ENCODE results near the gene ZNF71.

Gene ZNF71

GRCh38 chr19:56594783-56595547, at the start of gene ZNF71:
Gene ZNF71, plus strand, starts transcription at chr19:56595302. Its CDS starts 6,257 bp downstream, at chr19:56601559.
- peak; percentile 35 for DNase-seq (ENCODE audit: low read depth)

DNA sequence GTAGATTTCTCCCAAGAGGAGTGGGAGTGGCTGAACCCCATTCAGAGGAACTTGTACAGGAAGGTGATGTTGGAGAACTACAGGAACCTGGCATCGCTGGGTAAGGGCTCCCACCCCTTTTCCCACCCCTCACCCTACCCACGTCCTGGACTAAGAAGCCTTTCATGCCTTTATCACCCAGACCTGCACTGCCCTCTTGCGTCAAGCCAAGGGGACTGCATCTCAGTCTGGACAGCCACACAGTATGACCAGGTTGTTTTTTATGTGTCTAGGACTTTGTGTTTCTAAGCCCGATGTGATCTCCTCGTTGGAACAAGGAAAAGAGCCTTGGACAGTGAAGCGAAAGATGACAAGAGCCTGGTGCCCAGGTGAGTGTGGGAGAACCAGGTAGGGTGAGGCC, 47.6 kb upstream of the ZNF71 start:
- no peak for DNase-seq (ENCODE audit: low read depth)

DNA sequence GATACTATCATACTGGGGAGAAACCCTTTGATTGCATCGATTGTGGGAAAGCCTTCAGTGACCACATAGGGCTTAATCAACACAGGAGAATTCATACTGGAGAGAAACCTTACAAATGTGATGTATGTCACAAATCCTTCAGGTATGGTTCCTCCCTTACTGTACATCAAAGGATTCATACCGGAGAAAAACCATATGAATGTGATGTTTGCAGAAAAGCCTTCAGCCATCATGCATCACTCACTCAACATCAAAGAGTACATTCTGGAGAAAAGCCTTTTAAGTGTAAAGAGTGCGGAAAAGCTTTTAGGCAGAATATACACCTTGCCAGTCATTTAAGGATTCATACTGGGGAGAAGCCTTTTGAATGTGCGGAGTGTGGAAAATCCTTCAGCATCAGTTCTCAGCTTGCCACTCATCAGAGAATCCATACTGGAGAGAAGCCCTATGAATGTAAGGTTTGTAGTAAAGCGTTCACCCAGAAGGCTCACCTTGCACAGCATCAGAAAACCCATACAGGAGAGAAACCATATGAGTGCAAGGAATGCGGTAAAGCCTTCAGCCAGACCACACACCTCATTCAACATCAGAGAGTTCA, 40.7 kb upstream of the ZNF71 start:
- DNase-seq (ENCODE audit: low read depth), result no peak

- DNase-seq (ENCODE audit: low read depth), result no peak
Measured at GRCh38 chr19:56562766-56563165, 32.3 kb upstream of the ZNF71 start.

- DNase-seq (ENCODE audit: low read depth), result no peak
Measured at GRCh38 chr19:56566904-56567273, 28.2 kb upstream of the ZNF71 start.

DNA sequence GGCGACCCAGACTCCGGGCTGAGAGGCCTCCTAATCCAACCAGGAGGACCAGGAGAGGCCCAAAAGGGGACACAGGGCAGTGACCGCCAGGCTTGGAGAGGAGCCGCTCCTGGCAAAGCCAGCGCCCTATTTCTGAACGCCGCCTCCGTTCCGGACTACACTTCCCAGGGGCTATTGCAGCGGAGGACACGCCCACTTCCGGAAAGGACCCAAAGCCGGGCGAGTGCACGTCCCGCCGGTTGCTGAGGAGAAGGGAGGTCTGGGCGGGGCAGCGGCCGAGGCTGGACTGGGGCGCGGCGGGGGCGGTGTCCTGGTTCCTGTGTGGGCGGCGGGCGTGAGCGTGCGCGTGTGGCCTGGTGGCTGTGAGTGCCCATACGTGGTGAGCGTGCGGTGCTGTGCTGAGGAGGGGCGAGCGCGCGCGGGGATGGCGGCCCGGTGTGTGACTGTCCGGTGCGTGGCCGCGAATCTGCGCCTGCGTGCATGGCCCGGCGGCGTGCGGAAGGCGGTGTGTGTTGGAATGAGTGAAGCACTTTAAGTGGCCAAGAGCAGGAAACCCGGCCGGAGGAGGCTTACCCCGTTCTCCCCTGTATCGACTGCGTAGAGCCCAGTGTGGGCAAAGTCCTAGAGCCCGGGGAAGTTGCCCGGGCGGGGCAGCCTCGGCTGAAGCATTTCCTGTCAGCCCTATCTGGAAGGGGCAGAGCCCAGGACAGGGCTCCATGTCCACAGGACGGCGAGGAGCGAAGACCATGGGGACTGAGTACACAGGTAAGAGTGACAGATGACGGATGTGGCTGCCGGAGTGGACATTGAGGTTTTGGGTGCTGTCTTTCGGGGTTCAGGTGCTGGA, 27.6 kb upstream of the ZNF71 start, which contains the start of gene ZNF470:
ZNF470 (plus strand) TSS at position 195 of the 847 bp plus-strand sequence. CDS start 2,844 bp downstream, outside the sequence.
- peak; percentile 57 for DNase-seq (ENCODE audit: low read depth)

DNA sequence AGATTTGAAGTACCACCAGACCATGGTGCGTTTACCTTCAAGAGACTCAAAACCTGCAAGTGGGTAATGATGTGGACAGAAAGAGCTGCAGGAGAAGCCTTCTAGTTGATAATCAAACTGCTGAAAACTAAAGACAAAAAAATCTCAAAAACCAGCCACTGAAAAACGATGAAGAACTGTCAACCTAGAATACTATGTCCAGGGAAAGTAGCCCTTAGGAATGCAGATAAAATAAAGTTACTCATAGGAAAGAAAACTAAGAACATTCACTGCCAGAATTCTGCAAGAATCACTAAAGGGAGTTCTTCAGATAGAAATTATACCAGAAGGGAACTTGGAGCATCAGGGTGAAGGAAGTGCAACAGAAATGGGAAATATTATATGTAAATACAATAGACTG, 22.5 kb upstream of the ZNF71 start:
- no peak for DNase-seq (ENCODE audit: low read depth)

GRCh38 chr19:56573914-56574313, 21.2 kb upstream of the ZNF71 start:
- no peak for DNase-seq (ENCODE audit: low read depth)

DNA sequence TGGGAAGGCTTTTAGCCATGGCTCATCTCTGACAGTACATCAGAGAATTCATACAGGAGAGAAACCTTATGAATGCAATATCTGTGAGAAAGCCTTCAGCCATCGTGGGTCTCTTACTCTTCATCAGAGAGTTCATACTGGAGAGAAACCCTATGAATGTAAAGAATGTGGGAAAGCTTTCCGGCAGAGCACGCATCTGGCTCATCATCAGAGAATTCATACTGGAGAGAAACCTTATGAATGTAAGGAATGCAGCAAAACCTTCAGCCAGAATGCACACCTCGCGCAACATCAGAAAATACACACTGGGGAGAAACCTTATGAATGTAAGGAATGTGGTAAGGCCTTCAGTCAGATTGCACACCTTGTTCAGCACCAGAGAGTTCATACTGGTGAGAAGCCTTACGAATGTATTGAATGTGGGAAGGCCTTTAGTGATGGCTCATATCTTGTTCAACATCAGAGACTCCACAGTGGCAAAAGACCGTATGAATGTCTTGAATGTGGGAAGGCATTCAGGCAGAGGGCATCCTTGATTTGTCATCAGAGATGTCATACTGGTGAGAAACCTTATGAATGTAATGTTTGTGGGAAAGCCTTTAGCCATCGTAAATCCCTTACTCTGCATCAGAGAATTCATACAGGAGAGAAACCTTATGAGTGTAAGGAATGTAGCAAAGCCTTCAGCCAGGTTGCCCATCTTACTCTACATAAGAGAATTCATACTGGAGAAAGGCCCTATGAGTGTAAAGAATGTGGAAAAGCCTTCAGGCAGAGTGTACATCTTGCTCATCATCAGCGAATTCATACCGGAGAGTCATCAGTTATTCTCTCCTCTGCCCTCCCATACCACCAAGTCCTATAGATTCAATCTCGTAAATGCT, 17.1 kb upstream of the ZNF71 start:
- DNase-seq (ENCODE audit: low read depth), result no peak

- DNase-seq (ENCODE audit: low read depth), result no peak
Measured at GRCh38 chr19:56594446-56594782, 688 bp upstream of the ZNF71 start.

GRCh38 chr19:56595548-56595899, 422 bp downstream of the ZNF71 start:
- no peak for DNase-seq (ENCODE audit: low read depth)

DNA sequence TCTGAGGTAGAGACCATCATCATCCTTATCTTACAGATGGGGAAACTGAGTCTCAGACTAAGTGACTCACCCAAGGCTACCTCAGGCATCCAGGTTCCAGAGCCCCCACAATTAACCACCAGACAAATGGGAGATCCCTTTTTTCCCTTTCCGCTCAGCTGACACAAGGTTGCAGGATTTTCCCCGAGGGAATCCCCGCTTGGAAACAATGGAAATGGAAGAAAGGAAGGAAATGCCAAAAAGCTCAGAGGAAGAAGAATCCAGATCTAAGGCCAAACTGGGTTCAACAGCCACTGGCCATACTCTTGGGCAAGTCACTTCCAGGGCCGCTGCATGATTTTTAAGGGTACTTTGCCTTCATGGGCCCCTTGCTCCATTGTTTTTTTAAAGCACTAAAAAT, 1.6 kb downstream of the ZNF71 start:
- no peak for DNase-seq (ENCODE audit: low read depth)

DNA sequence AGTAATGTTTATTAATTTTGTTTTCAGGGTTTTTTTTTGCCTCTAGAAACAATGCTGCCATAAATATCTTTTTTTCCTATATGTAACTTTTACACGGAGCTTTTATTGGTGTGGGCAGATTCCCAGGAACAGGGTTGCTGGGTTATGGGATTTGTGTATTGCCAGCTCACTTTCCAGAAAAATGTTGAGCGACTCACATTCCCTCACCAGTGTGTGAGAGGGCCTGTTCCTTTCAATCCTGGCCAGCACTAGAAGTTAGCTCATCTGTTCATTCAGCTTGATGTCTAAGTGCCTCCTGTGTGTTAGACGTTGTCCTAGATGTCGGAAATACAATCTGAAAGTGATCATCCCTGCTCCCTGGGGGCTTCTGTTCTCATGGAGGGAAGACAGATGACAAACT, 2.6 kb downstream of the ZNF71 start:
- no peak for DNase-seq (ENCODE audit: low read depth)

DNA sequence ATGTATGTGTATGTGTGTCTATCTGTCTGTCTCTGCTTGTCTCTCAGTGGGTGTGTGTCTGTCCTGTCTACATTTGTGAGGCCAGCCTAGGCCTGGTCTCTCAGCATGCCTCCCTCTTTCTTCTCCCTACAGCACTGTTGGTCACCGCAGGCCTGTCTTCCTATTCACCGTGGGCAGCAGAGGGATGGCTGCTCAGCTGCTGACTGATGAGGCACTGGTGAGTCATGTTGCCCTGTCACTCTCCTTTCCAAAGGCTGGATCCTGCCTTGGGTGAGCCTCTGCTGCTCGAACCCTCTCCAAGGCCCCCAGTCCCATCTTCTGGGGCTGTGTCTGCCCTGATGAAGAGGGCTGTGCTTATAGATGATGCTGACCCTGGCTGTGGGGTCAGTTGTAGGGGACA, 6.3 kb downstream of the ZNF71 start:
- DNase-seq (ENCODE audit: low read depth), result no peak

- DNase-seq (ENCODE audit: low read depth), result no peak
Measured at GRCh38 chr19:56603829-56604228, 8.7 kb downstream of the ZNF71 start.

GRCh38 chr19:56608274-56608964, 13.3 kb downstream of the ZNF71 start:
- no peak for DNase-seq (ENCODE audit: low read depth)

- no peak for DNase-seq (ENCODE audit: low read depth)
Measured at GRCh38 chr19:56611288-56611687, 16.2 kb downstream of the ZNF71 start.

DNA sequence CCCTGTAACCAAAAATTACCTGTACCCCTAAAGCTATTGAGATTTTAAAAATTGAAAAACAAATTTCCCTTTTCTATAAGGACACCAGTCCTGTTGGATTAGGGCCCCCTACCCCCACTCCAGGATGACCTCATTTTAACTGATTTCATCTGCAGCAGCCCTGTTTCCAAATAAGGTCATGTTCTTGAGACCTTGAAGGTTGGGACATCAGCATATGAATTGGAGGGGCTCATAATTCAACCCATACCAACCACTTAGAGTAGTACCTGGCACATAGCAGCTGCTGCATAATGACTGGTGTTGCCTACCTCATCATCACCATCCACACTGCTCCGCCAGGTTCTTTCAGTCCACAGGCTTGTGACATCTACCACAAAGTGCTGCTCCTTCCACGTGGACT, 17.6 kb downstream of the ZNF71 start:
- DNase-seq (ENCODE audit: low read depth), result no peak

DNA sequence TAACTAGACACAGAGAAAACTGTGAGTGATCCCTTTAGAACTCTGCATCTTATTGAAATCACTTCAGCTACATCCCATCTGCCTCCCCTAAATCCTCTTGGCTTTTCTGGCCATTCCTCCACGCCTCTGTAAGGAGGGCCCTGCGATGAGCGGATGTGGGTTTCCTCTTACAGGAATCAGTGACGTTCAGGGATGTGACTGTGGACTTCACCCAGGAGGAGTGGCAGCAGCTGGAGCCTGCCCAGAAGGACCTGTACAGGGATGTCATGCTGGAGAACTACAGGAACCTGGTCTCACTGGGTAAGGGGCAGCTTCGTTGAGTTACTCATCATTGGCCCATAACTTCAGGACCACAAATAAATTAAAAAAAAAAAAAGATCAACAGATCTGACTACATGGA, 18.5 kb downstream of the ZNF71 start:
- no peak for DNase-seq (ENCODE audit: low read depth)

GRCh38 chr19:56617531-56617930, 22.4 kb downstream of the ZNF71 start:
- DNase-seq (ENCODE audit: low read depth), result no peak

- no peak for DNase-seq (ENCODE audit: low read depth)
Measured at GRCh38 chr19:56619121-56619520, 24.0 kb downstream of the ZNF71 start.

All from HS-5 (cell line).